HG02588 (cell line): Measurements from ENCODE around the gene PRUNE2.

ENCODE experiments used
- ATAC-seq: cut with Tn5 transposase; IDR thresholded peaks from one replicate; pipeline ENCODE4 v1.9.1; 2021; ENCODE audit warnings: mild to moderate bottlenecking, moderate library complexity; ENCODE audit not compliant: unreplicated experiment

Gene PRUNE2

GRCh38 chr9:76586390-76587314, 319.3 kb downstream of the PRUNE2 start:
- ATAC-seq = no peak

DNA sequence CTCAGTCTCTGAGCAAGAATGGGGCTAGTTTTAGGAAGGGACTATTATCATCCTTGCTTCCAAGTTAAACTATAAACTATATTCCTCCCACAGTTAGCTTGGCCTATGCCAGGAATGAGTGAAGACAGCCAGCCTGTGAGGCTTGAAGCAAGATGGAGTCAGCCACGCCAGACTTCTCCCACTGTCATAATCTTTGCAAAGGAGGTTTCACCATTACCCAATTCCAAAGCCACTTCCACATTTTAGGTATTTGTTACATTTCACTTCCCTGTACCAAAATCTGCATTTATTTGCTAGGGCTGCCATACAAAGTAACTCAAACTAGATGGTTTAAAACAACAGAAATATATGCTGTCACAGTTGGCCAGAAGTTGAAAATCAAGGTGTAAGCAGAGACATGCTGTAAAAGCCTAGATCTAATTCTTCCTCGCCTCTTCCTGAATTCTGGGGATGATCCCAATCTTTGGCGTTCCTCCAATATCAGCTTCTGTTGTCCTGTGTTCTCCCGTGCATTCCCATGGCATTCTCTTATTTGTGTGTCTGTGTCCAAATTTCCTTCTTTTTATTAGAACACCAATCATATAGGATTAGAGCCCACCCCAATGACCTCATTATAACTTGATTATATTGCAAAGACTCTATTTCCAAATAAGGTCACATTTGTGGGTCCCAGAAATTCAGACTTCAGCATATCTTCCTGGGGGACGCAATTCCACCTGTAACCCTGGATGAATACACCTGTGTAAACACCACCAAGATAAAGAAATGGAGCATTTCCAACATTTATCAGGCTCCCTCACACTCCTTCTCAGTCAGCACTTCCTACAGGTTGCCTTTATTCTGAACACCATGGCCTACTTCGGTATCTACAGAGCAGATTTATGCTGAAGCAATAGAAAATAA, 320.2 kb downstream of the PRUNE2 start:
- ATAC-seq = no peak

GRCh38 chr9:76583256-76583655, 322.7 kb downstream of the PRUNE2 start:
- ATAC-seq = no peak

- ATAC-seq = no peak
These were observed 324.2 kb downstream of the PRUNE2 start for GRCh38 chr9:76581731-76582130.

GRCh38 chr9:76580820-76581219, 325.1 kb downstream of the PRUNE2 start:
- no peak for ATAC-seq

GRCh38 chr9:76580188-76580587, 325.7 kb downstream of the PRUNE2 start:
- ATAC-seq = no peak

DNA sequence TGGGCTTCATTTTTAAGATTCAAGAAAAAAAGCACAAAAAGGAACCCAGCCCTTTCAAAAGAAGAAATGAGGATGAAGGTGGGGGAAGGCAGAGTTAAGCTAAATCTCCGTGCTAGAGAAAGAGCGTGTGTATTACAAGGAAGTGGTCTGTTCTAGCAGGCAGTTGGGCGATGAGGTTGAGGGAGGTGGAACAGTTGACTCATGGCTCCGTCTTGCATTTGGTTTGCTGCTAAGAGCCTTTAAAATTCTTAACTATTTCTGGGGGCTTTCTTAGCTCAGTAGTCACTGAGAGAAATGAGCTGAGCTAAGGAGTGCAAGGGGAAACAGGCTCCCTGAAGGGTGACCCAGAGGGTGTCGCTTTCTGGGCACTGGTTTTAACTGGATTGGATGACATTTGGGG, 329.6 kb downstream of the PRUNE2 start:
- peak; percentile 70 for ATAC-seq

GRCh38 chr9:76575761-76576160, 330.2 kb downstream of the PRUNE2 start:
- no peak for ATAC-seq

DNA sequence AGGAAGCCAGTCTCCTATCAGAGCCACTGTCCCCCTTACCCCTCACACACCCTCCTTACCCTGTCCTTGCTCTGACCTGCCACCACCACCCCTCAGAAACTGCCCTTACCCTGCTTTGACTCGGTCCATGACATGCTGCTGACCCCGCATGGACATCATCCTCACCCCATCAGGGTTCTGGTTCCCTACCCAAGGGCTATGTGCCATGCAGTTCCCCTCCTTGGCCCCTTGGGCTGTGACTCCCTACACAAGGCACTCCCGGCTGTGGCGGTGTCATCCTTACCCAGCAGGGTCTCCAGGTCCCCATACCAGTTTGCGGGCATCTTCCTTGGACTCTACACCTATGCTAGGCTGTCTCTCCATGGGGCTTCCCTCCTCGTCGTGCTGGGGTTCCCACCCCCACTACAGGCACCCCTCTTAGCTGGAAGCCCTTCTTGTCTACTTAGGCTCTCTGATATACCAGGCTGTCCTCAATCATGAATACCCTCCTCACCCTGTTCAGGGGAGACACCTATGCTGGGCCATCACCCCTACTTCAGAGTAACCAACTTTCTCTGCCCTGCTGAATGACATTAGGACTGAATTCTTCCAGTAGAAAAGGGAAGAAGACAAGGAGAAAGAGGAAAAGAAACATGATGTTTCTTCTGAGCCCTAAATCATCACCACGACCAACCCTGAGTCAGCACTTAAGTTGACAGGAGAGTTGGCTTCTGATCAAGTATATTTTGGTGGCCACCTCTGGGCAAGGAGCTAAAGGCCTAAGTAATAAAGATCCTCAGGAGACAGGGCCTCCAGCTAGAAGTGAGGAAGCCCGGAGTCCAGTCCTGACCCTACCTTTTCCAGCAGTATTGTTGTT, 331.8 kb downstream of the PRUNE2 start:
- no peak for ATAC-seq

DNA sequence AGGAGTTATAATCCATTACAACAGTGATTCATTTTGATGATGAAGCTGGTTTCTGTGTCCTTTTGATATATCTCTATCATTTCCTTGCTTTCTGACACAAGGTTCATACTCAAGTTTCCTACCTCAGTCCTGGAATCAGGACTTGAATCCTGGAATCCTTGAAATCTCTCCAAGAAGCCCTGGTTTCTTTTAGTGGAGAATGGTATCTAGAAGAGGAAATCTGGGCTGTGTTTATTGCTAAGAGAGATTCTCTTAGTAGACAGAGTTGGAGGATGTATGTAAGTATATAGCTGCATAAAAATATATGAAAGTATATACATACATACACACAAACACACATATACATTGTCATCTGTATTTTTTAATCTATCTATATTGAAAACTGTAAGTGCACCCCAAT, 332.5 kb downstream of the PRUNE2 start:
- no peak for ATAC-seq

DNA sequence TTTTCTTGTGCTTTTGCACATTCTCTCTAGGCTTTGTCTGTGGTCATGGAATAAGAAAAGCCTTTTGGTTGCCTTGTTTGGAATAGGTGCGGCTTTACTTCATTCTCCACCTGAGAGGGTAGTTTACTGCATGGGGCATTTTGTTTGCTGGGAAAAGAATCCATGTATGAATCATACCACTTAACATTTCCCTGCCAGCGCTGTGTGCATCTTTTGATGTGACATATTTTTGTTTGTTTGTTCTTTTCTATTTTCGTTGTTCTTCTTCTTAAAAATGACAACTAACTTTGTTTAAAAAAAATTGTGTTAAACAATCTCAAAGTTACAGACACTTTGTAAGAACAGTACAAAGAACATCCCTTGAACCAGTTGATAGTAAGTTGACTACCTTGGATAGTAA, 333.8 kb downstream of the PRUNE2 start:
- no peak for ATAC-seq

- no peak for ATAC-seq
These were observed 334.2 kb downstream of the PRUNE2 start for GRCh38 chr9:76571743-76572146.

- ATAC-seq = peak; percentile 71
These were observed 334.6 kb downstream of the PRUNE2 start for GRCh38 chr9:76571288-76571687.

- no peak for ATAC-seq
These were observed 335.1 kb downstream of the PRUNE2 start for GRCh38 chr9:76570826-76571225.

- ATAC-seq = no peak
These were observed 338.8 kb downstream of the PRUNE2 start for GRCh38 chr9:76567086-76567485.

GRCh38 chr9:76564297-76564696, 341.6 kb downstream of the PRUNE2 start:
- no peak for ATAC-seq

GRCh38 chr9:76562511-76562911, 343.4 kb downstream of the PRUNE2 start:
- peak; percentile 72 for ATAC-seq

DNA sequence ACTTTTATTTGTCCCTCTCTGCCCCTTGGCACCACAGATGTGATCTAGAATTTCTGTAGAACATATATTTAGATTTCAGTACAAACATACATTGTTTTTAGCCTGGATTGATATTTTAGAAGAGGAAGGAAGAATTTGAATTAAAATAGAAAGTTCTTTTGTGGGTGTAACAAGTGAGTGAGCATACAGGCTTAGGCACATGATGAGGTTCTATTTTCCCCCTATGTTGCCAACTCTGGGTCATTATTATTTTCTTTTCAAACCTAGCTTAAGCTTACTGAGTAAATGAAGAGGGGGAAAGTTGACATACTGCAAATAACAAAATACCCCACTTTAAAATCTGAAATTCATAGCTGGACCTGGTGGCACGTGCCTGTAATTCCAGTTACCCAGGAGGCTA, 344.0 kb downstream of the PRUNE2 start:
- peak; percentile 9 for ATAC-seq
